Esophagus muscularis mucosa (tissue), 3 donors: Measurements from ENCODE around the gene CABCOCO1.

ENCODE experiments used
- CTCF ChIP-seq, 3 experiments: fragments of 200-600 bp in 2 of 3; fragments of 450-650 bp in 1 of 3; sonication (generic) in 2 of 3; IDR thresholded peaks; one replicate each; pipeline ENCODE4 v1.5.1; 2017 to 2019; ENCODE audit warnings: antibody characterized with exemption in 3 of 3, mild to moderate bottlenecking in 2 of 3, moderate library complexity in 1 of 3
- POLR2A ChIP-seq: fragments of 450-650 bp; IDR thresholded peaks from one replicate; pipeline ENCODE4 v1.6.1; 2017; ENCODE audit warnings: antibody characterized with exemption, moderate library complexity, mild to moderate bottlenecking, low read depth

- TF ChIP-seq CTCF (IDR thresholded peaks at IDR 0.05), result no peak
- TF ChIP-seq POLR2A, result no peak
Observed at GRCh38 chr10:61673360-61673759, 10.6 kb downstream of the CABCOCO1 start.
